Naive B cell (primary cell): ENCODE results near the gene SAMD7. TPM values are rescaled to one million over a fixed set of nuclear protein-coding genes. Genes with fewer than 3 reads are reported as not detected.

Experiments
- ATAC-seq, 2 donors: fragments of 150-1000 bp; cut with Tn5 transposase; 2 replicates each; pipeline ENCODE4 v1.10.0; 2021; ENCODE audit warnings: low read depth in 2 of 2, mild to moderate bottlenecking in 2 of 2, moderate library complexity in 2 of 2
- DNase-seq: peaks from one replicate; pipeline ENCODE4 v3.0.0; 2022
- H3K27ac Mint-ChIP-seq, 6 donors: one replicate each; pipeline ENCODE4 v1.8.0; 2020 to 2022; ENCODE audit warnings: mild to moderate bottlenecking in 6 of 6, mixed read lengths in 6 of 6, moderate library complexity in 5 of 6, inconsistent platforms in 2 of 6
- H3K27me3 Mint-ChIP-seq, 3 donors: one replicate each; pipeline ENCODE4 v1.8.0; 2021 to 2022; ENCODE audit warnings: mixed read lengths in 3 of 3, mild to moderate bottlenecking in 1 of 3
- H3K36me3 Mint-ChIP-seq, 2 donors: one replicate each; pipeline ENCODE4 v1.8.0; 2020 to 2022; ENCODE audit warnings: mixed read lengths in 2 of 2, inconsistent platforms in 1 of 2, mild to moderate bottlenecking in 1 of 2
- H3K4me1 Mint-ChIP-seq, 3 donors: one replicate each; pipeline ENCODE4 v1.8.0; 2020 to 2022; ENCODE audit warnings: mixed read lengths in 3 of 3, inconsistent platforms in 1 of 3, mild to moderate bottlenecking in 1 of 3, moderate library complexity in 1 of 3
- H3K4me3 Mint-ChIP-seq, 8 donors: one replicate each; pipeline ENCODE4 v1.8.0; 2020 to 2022; ENCODE audit warnings: mild to moderate bottlenecking in 8 of 8, mixed read lengths in 8 of 8, moderate library complexity in 8 of 8, inconsistent platforms in 2 of 8
- H3K9me3 Mint-ChIP-seq, 7 donors: one replicate each; pipeline ENCODE4 v1.8.0; 2020 to 2022; ENCODE audit warnings: mixed read lengths in 7 of 7, mild to moderate bottlenecking in 5 of 7, inconsistent platforms in 2 of 7, moderate library complexity in 1 of 7
- polyA plus RNA-seq, 6 donors: library from polyadenylated mRNA; unstranded; fragments of 300-500 nt; fragmentation: Illumina TruSeq; gene quantifications; one replicate each; pipeline ENCODE4 v1.2.3, GENCODE V29; 2021; ENCODE audit warnings: low read depth in 6 of 6

The SAMD7 gene
- polyA plus RNA-seq, 6 donors from 2014 or later, result 0.11 to 0.17 TPM; not detected in 4

DNA sequence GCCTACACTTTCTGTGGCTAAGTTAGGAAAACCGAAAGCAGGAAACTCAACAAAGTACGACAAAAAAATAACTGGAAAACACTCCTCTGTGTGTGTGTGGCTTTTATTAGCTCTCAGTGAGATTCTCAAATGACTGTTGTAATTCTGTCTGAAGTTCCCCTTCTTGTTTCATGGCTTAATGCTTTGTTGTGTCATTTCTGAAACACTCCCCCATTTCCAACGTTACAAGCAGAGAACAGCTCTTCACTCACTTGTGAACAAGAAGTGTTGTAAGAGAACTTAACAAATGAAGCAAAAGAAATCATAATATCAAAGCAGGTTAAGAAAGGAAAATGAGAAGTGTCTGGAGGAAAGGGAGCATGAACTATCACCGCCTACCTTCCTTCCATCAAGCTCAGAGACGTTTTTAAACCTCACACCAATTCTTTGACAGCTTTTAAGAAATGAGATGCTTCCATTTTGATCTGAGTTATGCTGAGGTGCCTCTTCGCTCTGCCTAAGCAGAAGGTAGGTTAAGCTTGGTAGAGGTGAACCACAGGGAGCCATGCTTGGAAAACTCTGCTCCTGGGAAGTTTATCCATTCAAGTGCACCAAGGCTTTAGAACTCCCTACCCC is 42.9 kb downstream of the SAMD7 start:
- ATAC-seq (peak; percentile 90), DNase-seq (peak; percentile 53)
- Mint-ChIP-seq H3K27me3 (no peaks in the 10 kb centered on the region), H3K27ac (peak overlapping the region; percentile 79 to 97 (median 90)), H3K4me1 (peaks cover 39 to 70% (median 48%) of the 10 kb centered on the region in 3 donors), H3K36me3 (peaks cover 0 to 4% of the 10 kb centered on the region in 2 donors), H3K4me3 (peak overlapping the region; percentile 32 to 79 (median 66)), H3K9me3 (peaks cover 0 to 8% (median 0%) of the 10 kb centered on the region in 7 donors)

DNA sequence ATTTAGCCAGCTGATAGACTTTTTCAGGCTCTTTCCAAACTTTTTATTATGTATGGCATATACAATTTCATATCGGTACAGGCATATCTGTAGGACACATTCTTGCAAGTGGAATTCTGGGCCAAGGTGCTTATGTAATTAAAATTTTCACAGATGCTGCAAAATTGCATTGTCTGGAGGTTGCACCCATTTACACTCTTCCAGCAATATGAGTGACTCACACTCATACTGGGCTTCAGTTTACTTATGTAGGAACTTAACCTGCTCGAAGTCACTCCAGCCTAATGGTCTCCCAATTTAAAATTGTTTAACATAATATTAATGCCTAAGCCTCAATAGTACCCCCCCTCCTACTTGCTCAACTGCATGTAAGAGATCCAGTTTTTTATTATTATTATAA is 44.0 kb downstream of the SAMD7 start:
- Mint-ChIP-seq H3K9me3 (peaks cover 0 to 8% (median 0%) of the 10 kb centered on the region in 7 donors), H3K4me3 (peak overlapping the region in 6 of 8 donors; percentile 13 to 79 (median 52))
- no peak for DNase-seq

GRCh38 chr3:169964176-169964575 is 52.8 kb downstream of the SAMD7 start:
- Mint-ChIP-seq H3K27me3 (no peaks in the 10 kb centered on the region), H3K27ac (peak overlapping the region; percentile 25 to 100 (median 99)), H3K4me3 (peak overlapping the region in 5 of 8 donors; percentile 4 to 96 (median 66)), H3K9me3 (peaks cover 0 to 11% (median 1%) of the 10 kb centered on the region in 7 donors), H3K4me1 (peaks cover 65 to 84% (median 77%) of the 10 kb centered on the region in 3 donors), H3K36me3 (peaks cover 10 to 26% of the 10 kb centered on the region in 2 donors)
- ATAC-seq (no peak), DNase-seq (no peak)

More for the DNA sequence above, 44.0 kb downstream of the SAMD7 start:
- H3K36me3 Mint-ChIP-seq, result peaks cover 0 to 8% of the 10 kb centered on the region in 2 donors
- H3K4me1 Mint-ChIP-seq, result peaks cover 43 to 69% (median 54%) of the 10 kb centered on the region in 3 donors
- ATAC-seq, result no peak
- peak overlapping the region in 5 of 6 donors; percentile 79 to 98 (median 93) for H3K27ac Mint-ChIP-seq
- H3K27me3 Mint-ChIP-seq, result no peaks in the 10 kb centered on the region

DNA sequence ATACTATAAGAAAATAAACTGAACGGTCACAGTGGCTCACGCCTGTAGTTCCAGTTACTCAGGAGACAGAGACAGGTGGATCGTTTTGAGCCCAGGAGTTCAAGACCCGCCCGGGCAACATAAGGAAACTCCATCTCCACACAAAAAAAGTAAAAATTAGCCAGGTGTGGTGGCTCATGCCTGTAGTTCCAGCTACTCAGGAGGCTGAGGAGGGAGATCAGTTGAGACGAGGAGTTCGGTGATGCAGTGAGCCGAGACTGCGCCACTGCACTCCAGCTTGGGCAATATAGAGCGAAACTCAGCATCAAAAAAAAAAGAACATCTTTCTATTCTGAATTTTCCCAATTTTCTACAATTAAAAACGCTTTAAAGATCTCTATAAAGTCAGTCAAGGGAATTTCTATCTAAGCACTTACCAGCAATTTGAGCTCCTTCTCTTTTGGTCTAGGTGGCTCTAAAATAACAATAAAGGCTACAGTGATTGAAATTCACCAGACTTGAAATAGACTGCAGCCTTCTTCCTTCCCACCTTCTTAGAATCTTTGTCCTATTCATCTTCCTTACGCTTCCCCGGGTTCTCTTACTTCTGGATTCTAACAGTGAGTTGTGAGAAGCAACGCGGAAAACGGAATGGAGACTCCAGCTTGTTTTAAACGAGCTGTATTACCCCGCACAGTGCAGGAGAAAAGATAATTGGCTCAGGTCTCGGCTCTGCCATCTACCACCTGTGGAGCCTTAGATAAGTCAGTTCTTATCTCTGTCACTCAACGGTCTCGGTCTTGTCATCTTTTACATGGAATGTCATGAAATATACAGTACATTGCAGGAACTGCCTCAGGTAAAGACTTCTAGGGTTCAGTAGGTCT is 54.4 kb downstream of the SAMD7 start:
- ATAC-seq (peak; percentile 12 to 19), DNase-seq (peak; percentile 14)
- Mint-ChIP-seq H3K27me3 (no peaks in the 10 kb centered on the region), H3K9me3 (peaks cover 0 to 11% (median 1%) of the 10 kb centered on the region in 7 donors), H3K4me3 (peak overlapping the region; percentile 93 to 99 (median 98)), H3K27ac (peak overlapping the region; percentile 99 to 100 (median 100)), H3K36me3 (peaks cover 5 to 24% of the 10 kb centered on the region in 2 donors), H3K4me1 (peaks cover 66 to 91% (median 81%) of the 10 kb centered on the region in 3 donors)

DNA sequence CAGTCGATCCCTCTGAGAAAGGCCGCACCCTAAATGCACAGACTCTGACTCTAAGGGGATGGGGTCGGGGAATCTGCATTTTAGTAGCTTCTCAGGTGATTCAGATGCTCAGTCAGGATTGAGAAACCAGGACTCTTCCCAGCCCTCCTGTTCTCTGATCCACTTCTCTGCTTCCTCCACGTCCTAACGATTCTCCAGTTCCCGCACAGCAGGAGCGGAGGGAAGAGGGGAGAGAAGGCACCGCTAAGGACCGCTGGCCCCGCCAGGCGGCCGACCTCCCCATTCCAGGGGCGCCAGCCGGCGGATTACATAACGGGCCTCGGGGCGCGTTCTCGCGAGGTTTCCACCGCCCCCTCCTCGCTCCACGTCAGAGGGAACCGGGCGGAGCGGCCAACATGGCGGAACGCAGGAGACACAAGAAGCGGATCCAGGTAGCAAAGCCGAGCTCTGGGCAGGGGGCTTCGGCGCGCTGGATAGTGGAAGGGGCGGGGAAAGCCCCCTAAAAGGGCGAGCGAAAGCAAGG is 55.1 kb downstream of the SAMD7 start, which contains the start of gene SEC62:
TSS of gene SEC62 (plus strand) at position 380 of the 523 bp plus-strand sequence. CDS start at position 396, 16 bp downstream.
- Mint-ChIP-seq H3K36me3 (peaks cover 5 to 17% of the 10 kb centered on the region in 2 donors), H3K4me1 (peaks cover 60 to 91% (median 81%) of the 10 kb centered on the region in 3 donors), H3K27ac (peak within 1 kb of the TSS; percentile 99 to 100 (median 100)), H3K9me3 (peaks cover 0 to 11% (median 1%) of the 10 kb centered on the region in 7 donors), H3K4me3 (peak within 1 kb of the TSS; percentile 93 to 99 (median 98)), H3K27me3 (no peaks in the 10 kb centered on the region)
- DNase-seq, result peak; percentile 95
- peak; percentile 90 to 91 for ATAC-seq

GRCh38 chr3:169966951-169967915 is 55.9 kb downstream of the SAMD7 start:
- ATAC-seq (peak; percentile 68 to 71), DNase-seq (no peak)
- Mint-ChIP-seq H3K27me3 (no peaks in the 10 kb centered on the region), H3K9me3 (peaks cover 0 to 10% (median under 1%) of the 10 kb centered on the region in 7 donors), H3K36me3 (peaks cover 11 to 20% of the 10 kb centered on the region in 2 donors), H3K27ac (peak overlapping the region; percentile 99 to 100 (median 100)), H3K4me3 (peak overlapping the region; percentile 93 to 99 (median 98)), H3K4me1 (peaks cover 64 to 91% (median 83%) of the 10 kb centered on the region in 3 donors)

DNA sequence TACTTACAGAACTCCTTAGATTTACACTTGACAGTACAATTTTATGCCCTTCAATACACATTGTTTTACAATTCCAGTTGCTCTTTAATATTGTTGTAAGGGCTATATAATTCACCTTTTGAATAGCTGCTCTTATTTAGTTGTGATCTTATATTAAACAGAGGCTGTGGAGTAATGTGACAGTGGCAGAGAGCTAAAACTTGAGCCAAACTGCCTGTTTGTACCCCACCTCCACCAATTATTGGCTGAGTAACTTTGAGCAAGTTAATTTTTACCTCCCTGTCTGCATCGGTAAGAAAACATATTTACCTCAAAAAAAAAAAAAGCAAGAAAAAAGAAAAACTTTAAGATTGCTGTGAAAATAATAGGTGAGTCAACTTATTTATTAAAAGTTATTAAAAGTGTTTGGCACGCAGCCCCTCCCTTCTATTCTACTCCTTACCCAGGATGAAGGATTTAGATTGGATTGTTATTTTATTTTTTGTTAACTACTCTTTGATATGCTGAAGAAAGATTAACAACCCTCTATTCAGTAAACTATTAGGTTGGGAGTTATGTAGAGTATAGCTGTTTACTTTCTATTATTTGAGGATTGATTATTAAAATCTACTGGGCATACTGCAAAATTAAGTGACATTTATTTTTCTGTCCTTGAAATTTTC is 57.0 kb downstream of the SAMD7 start:
- Mint-ChIP-seq H3K9me3 (peaks cover 0 to 4% (median 0%) of the 10 kb centered on the region in 7 donors), H3K27me3 (no peaks in the 10 kb centered on the region), H3K4me3 (peak overlapping the region; percentile 93 to 99 (median 98)), H3K4me1 (peaks cover 58 to 89% (median 79%) of the 10 kb centered on the region in 3 donors), H3K27ac (peak overlapping the region; percentile 63 to 100 (median 99)), H3K36me3 (peaks cover 15 to 16% of the 10 kb centered on the region in 2 donors)
- ATAC-seq, result no peak
- DNase-seq, result no peak

GRCh38 chr3:169969174-169970095 is 58.1 kb downstream of the SAMD7 start:
- Mint-ChIP-seq H3K36me3 (peaks cover 17% of the 10 kb centered on the region in 2 donors), H3K4me3 (peak overlapping the region; percentile 93 to 99 (median 98)), H3K27me3 (no peaks in the 10 kb centered on the region), H3K9me3 (peaks cover 0 to 2% (median 0%) of the 10 kb centered on the region in 7 donors), H3K27ac (peak overlapping the region; percentile 63 to 100 (median 99)), H3K4me1 (peaks cover 59 to 90% (median 79%) of the 10 kb centered on the region in 3 donors)
- no peak for DNase-seq
- ATAC-seq, result no peak

GRCh38 chr3:169970847-169971246 is 59.5 kb downstream of the SAMD7 start:
- DNase-seq (no peak), ATAC-seq (no peak)
- Mint-ChIP-seq H3K27me3 (no peaks in the 10 kb centered on the region), H3K27ac (peak overlapping the region in 4 of 6 donors; percentile 49 to 84 (median 71)), H3K4me3 (peak overlapping the region in 6 of 8 donors; percentile 19 to 70 (median 30)), H3K4me1 (peaks cover 56 to 83% (median 71%) of the 10 kb centered on the region in 3 donors), H3K36me3 (peaks cover 18 to 22% of the 10 kb centered on the region in 2 donors), H3K9me3 (no peaks in the 10 kb centered on the region)

DNA sequence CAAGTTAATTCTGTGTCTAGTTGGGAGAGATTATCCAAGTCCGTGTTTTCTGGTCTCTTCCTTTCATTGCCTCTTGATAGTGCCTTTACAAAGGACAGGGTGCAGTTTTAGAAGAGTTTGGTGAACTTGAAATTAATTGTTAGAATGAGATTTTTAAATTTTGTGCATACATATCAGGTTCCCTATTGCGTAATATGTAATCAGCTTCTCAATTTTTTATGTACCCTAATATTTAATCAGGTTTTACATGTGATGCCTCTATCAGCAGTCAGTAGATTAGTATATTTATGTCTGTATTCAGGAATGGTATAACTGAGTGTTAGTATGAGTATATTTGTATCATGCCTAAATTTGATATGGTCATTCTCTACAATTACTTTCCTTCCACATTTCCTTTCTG is 60.1 kb downstream of the SAMD7 start:
- Mint-ChIP-seq H3K27me3 (no peaks in the 10 kb centered on the region), H3K4me3 (peak overlapping the region in 7 of 8 donors; percentile 3 to 66 (median 29)), H3K4me1 (peaks cover 53 to 83% (median 71%) of the 10 kb centered on the region in 3 donors), H3K9me3 (no peaks in the 10 kb centered on the region), H3K36me3 (peaks cover 18 to 27% of the 10 kb centered on the region in 2 donors), H3K27ac (peak overlapping the region in 5 of 6 donors; percentile 11 to 80 (median 55))
- ATAC-seq (no peak), DNase-seq (no peak)

DNA sequence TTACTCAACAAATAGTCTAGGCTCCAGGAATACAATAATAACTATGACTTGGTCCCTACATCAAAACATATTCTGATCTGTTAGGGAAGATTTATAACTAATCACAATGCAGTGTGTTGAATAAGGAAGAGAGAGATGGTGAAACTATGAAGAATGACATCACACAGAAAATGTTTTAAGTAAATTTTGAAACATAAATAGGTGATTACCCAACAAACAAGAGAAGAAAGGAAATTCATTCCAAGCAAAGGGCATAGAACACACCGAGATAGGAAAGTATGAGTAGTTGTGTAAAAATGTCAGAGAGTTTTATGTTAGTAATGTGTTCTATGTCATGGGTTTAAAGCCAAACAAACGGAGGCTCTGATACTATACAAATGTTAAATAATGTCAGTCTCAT is 68.7 kb downstream of the SAMD7 start:
- DNase-seq, result no peak
- H3K27ac Mint-ChIP-seq, result peak overlapping the region in 5 of 6 donors; percentile 52 to 88 (median 66)
- ATAC-seq, result no peak
- no peaks in the 10 kb centered on the region for H3K9me3 Mint-ChIP-seq
- peaks cover 43 to 53% of the 10 kb centered on the region in 2 donors for H3K36me3 Mint-ChIP-seq
- H3K4me1 Mint-ChIP-seq, result peaks cover 45 to 56% (median 53%) of the 10 kb centered on the region in 3 donors
- no peaks in the 10 kb centered on the region for H3K27me3 Mint-ChIP-seq
- no peak overlapping the region for H3K4me3 Mint-ChIP-seq
